Superior temporal gyrus (tissue), 1 donor: Measurements from ENCODE around the gene UBE2O.

Experiments
- DNase-seq: peaks from one replicate; pipeline ENCODE4 v3.0.0-alpha.2; 2016; ENCODE audit errors: extremely low spot score

UBE2O gene

GRCh38 chr17:76452660-76453430 lies at the start of gene UBE2O:
TSS of gene UBE2O (minus strand) at chr17:76453152. CDS start at chr17:76453141, 11 bp downstream.
- peak; percentile 83 for DNase-seq

- no peak for DNase-seq
Measured at GRCh38 chr17:76501827-76502307, 48.9 kb upstream of the UBE2O start.

GRCh38 chr17:76501018-76501826 lies 48.3 kb upstream of the UBE2O start, which contains the start of gene RHBDF2:
TSS of gene RHBDF2 (minus strand) at chr17:76501423. CDS start at chr17:76481524, 19,899 bp downstream.
- no peak for DNase-seq

- DNase-seq, result no peak
Measured at GRCh38 chr17:76500747-76501017, 47.7 kb upstream of the UBE2O start.

GRCh38 chr17:76500074-76500746 lies 47.3 kb upstream of the UBE2O start:
- no peak for DNase-seq

GRCh38 chr17:76499267-76499667 lies 46.3 kb upstream of the UBE2O start:
- no peak for DNase-seq

- DNase-seq, result no peak
Measured at GRCh38 chr17:76498876-76499251, 45.9 kb upstream of the UBE2O start.

GRCh38 chr17:76497979-76498875 lies 45.3 kb upstream of the UBE2O start:
- DNase-seq, result peak; percentile 52

GRCh38 chr17:76497699-76497978 lies 44.7 kb upstream of the UBE2O start:
- no peak for DNase-seq

GRCh38 chr17:76496464-76496863 lies 43.5 kb upstream of the UBE2O start:
- DNase-seq, result no peak

GRCh38 chr17:76495663-76496400 lies 42.9 kb upstream of the UBE2O start:
- no peak for DNase-seq

- no peak for DNase-seq
Measured at GRCh38 chr17:76493505-76494167, 40.7 kb upstream of the UBE2O start.

GRCh38 chr17:76492989-76493501 lies 40.1 kb upstream of the UBE2O start:
- no peak for DNase-seq

GRCh38 chr17:76492123-76492988 lies 39.4 kb upstream of the UBE2O start:
- no peak for DNase-seq

- DNase-seq, result no peak
Measured at GRCh38 chr17:76491271-76492122, 38.5 kb upstream of the UBE2O start.

- DNase-seq, result no peak
Measured at GRCh38 chr17:76490112-76490710, 37.3 kb upstream of the UBE2O start.

- no peak for DNase-seq
Measured at GRCh38 chr17:76487451-76488192, 34.7 kb upstream of the UBE2O start.
